ENCODE data around the gene UBTD2.
"Not testable (repeated sequence)": the region's sequence is repeated elsewhere in the genome, so short reads cannot be mapped to it uniquely, and the experiment has no call there.

UBTD2 gene

GRCh38 chr5:172283020-172283861, at the start of gene UBTD2:
UBTD2 (minus strand) TSS chr5:172283764; CDS start chr5:172283665, 99 bp downstream.
- TF ChIP-seq, protein P1, sequence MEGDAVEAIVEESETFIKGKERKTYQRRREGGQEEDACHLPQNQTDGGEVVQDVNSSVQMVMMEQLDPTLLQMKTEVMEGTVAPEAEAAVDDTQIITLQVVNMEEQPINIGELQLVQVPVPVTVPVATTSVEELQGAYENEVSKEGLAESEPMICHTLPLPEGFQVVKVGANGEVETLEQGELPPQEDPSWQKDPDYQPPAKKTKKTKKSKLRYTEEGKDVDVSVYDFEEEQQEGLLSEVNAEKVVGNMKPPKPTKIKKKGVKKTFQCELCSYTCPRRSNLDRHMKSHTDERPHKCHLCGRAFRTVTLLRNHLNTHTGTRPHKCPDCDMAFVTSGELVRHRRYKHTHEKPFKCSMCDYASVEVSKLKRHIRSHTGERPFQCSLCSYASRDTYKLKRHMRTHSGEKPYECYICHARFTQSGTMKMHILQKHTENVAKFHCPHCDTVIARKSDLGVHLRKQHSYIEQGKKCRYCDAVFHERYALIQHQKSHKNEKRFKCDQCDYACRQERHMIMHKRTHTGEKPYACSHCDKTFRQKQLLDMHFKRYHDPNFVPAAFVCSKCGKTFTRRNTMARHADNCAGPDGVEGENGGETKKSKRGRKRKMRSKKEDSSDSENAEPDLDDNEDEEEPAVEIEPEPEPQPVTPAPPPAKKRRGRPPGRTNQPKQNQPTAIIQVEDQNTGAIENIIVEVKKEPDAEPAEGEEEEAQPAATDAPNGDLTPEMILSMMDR (IDR thresholded peaks at IDR 0.05; ENCODE audit: low read depth, low read length, missing control alignments): peak; percentile 49
- Histone ChIP-seq H3K36me3 (replicated peaks) (no peaks in the 10 kb centered on the region), H3K4me3 (ENCODE audit: low read depth, low read length) (peak within 1 kb of the TSS; percentile 78), H3K27ac (peak within 1 kb of the TSS; percentile 61), H3K27me3 (replicated peaks) (no peaks in the 10 kb centered on the region)
- DNase-seq: peak; percentile 63
- in situ Hi-C loops (cut with HindIII; ENCODE audit: low pct_ligation_motif_present, low sequenced_read_pairs): no loop called here

DNA sequence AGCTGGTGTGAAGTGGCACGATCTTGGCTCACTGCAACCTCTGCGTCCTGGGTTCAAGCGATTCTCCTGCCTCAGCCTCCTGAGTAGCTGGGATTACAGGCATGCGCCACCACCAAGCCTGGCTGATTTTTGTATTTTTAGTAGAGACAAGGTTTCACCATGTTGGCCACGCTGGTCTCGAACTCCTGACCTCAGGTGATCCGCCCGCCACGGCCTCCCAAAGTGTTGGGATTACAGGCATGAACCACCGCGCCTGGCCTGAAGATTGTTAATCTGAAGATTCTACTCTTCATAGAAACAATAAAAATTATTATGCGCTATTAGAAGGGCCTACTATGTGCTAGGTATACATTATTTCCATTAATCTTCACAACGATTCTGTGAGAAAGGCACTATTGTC, 43.3 kb upstream of the UBTD2 start:
- H3K27me3 ChIP-seq (replicated peaks); H3K27ac ChIP-seq; H3K4me3 ChIP-seq (ENCODE audit: low read depth, low read length); DNase-seq; in situ Hi-C loops (cut with HindIII; ENCODE audit: low pct_ligation_motif_present, low sequenced_read_pairs); H3K36me3 ChIP-seq (replicated peaks): not testable (repeated sequence)

DNA sequence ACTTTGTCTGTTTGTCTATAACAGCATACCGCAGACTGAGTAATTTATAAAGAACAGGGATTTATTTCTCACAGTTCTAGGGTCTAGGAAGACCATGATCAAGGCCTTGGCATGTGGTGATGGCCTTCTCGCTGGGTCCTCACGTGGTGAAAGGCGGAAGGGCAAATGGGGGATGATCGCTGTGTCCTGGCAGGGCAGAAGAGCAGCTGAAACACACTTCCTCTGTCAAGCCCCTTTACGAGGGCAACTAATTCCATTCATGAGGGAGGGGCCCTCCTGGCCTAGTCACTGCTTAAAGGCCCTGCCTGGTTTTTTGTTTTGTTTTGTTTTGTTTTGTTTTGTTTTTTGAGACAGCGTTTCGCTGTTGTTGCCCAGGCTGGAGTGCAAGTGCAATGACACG, 41.9 kb upstream of the UBTD2 start:
- DNase-seq: no peak
- TF ChIP-seq, protein P1 (IDR thresholded peaks at IDR 0.05; ENCODE audit: low read depth, low read length, missing control alignments): no peak
- H3K4me3 ChIP-seq (ENCODE audit: low read depth, low read length): no peak overlapping the region
- in situ Hi-C loops (cut with HindIII; ENCODE audit: low pct_ligation_motif_present, low sequenced_read_pairs): no loop called here
- no peaks in the 10 kb centered on the region for H3K27me3 ChIP-seq (replicated peaks)
- no peaks in the 10 kb centered on the region for H3K36me3 ChIP-seq (replicated peaks)
- H3K27ac ChIP-seq: no peak overlapping the region

DNA sequence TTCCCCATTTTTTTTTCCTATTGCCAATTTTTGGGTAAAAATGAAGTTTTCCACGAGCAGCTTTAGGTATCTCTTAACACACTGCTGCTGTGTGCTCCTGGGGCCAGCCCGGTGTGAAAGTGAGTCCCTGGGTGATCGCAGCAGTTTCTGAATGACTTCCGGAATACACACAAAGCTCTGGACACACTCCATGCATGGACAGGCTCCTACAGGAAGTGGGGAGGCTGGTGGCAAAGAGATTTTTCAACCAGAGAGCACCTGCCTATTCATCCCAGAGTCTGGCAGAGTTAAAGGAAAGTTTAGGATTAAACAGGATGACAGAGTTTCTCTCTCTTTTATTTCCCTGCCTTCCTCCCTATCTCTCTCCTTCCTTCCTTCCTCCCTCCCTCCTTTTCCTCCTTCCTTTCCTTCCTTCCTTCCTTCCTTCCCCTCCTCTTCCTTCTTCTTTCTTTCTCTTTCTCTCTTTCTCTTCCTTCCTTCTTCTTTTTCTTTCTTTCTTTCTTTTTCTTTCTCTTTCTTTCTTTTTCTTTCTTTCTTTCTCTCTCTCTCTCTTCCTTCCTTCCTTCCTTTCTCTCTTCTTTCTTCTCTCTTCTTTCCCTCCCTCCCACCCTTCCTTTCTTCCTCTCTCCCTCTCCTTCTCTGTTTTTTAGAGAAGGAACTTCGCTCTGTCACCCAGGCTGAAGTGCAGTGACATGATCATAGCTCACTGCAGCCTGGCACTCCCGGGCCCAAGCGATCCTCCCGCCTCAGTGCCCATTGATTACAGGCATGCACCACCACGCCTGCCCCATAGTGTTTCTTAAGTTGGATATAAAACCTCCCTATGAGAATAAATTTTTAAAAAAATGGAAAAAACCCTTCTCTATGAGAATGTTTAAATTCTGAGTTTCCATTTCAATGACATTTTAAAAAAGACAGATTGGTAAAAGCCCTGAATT, 38.7 kb upstream of the UBTD2 start:
- Histone ChIP-seq H3K27me3 (replicated peaks) (no peaks in the 10 kb centered on the region), H3K4me3 (ENCODE audit: low read depth, low read length) (no peak overlapping the region), H3K36me3 (replicated peaks) (no peaks in the 10 kb centered on the region), H3K27ac (no peak overlapping the region)
- in situ Hi-C loops (cut with HindIII; ENCODE audit: low pct_ligation_motif_present, low sequenced_read_pairs): no loop called here
- TF ChIP-seq, protein P1 (IDR thresholded peaks at IDR 0.05; ENCODE audit: low read depth, low read length, missing control alignments): no peak
- no peak for DNase-seq

DNA sequence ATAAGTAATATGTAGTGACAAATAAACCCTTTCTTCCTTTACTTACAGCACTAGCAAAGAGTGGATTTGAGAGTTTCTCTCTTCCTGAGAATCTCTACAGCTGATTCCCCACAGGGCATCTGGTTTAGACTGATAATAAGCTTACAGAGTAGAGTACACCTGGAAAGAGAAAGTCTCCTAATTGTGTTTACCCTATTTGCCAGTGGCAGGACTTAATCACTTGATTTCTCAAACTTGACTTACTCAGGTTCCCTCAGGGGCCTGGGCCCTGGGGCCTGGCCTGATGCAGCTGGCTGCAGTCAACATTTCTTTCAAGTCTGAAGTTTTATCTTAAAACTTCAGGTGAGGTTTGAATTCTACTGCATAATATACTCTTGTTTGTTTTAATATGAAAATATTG, 38.0 kb upstream of the UBTD2 start:
- no peak overlapping the region for H3K4me3 ChIP-seq (ENCODE audit: low read depth, low read length)
- TF ChIP-seq, protein P1 (IDR thresholded peaks at IDR 0.05; ENCODE audit: low read depth, low read length, missing control alignments): no peak
- DNase-seq: no peak
- in situ Hi-C loops (cut with HindIII; ENCODE audit: low pct_ligation_motif_present, low sequenced_read_pairs): no loop called here
- H3K27me3 ChIP-seq (replicated peaks): no peaks in the 10 kb centered on the region
- H3K36me3 ChIP-seq (replicated peaks): no peaks in the 10 kb centered on the region
- H3K27ac ChIP-seq: no peak overlapping the region
